Fibroblast of mammary gland (primary cell): ENCODE results near the gene EXOC3L4.

Source experiments
- DNase-seq: peaks from one replicate; pipeline ENCODE4 v3.0.0-alpha.2; 2010; ENCODE audit warnings: low read depth
- H3K4me3 ChIP-seq: 2 replicates; pipeline ENCODE4 v1.5.1; 2011; ENCODE audit warnings: low read depth, mild to moderate bottlenecking, low read length, moderate library complexity; ENCODE audit not compliant: control insufficient read depth
- TF ChIP-seq, protein P1 (sequence below): conservative IDR thresholded peaks from 2 replicates; pipeline ENCODE4 v1.5.1; 2011; ENCODE audit warnings: low read depth, low read length, inconsistent platforms; ENCODE audit not compliant: control insufficient read depth, insufficient read depth

Gene EXOC3L4

GRCh38 chr14:103099081-103099732, 4.7 kb downstream of the EXOC3L4 start:
- TF ChIP-seq, protein P1, sequence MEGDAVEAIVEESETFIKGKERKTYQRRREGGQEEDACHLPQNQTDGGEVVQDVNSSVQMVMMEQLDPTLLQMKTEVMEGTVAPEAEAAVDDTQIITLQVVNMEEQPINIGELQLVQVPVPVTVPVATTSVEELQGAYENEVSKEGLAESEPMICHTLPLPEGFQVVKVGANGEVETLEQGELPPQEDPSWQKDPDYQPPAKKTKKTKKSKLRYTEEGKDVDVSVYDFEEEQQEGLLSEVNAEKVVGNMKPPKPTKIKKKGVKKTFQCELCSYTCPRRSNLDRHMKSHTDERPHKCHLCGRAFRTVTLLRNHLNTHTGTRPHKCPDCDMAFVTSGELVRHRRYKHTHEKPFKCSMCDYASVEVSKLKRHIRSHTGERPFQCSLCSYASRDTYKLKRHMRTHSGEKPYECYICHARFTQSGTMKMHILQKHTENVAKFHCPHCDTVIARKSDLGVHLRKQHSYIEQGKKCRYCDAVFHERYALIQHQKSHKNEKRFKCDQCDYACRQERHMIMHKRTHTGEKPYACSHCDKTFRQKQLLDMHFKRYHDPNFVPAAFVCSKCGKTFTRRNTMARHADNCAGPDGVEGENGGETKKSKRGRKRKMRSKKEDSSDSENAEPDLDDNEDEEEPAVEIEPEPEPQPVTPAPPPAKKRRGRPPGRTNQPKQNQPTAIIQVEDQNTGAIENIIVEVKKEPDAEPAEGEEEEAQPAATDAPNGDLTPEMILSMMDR, result no peak
- H3K4me3 ChIP-seq, result no peak overlapping the region
- no peak for DNase-seq

DNA sequence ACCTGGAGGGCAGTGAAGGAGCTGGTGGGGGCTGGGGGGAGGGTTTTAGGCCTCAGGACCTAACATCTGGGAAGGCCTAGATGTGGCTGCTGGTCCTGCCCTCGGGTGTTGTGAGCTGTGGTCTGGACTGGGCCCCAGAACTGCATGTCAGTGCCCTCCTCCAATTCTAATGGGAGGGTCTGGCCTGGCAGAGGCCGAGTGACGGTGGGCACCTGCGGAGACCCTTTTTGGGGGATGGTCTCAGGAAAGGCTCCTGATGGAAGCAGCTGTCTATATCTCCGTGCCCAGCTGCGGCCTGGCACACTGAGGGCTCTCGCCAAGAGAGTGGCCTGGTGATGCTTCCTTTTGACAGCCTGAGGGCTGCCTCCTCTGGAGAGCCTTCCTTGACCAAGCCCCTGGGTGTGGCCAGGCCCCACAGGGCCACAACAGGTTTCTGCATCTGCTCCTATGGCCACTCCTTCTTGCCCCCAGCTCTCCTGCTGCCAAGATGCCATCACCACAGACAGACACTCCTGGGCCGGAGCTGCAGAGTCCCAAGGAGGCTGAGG, 5.3 kb downstream of the EXOC3L4 start:
- TF ChIP-seq, protein P1, result no peak
- DNase-seq, result no peak
- H3K4me3 ChIP-seq, result no peak overlapping the region

DNA sequence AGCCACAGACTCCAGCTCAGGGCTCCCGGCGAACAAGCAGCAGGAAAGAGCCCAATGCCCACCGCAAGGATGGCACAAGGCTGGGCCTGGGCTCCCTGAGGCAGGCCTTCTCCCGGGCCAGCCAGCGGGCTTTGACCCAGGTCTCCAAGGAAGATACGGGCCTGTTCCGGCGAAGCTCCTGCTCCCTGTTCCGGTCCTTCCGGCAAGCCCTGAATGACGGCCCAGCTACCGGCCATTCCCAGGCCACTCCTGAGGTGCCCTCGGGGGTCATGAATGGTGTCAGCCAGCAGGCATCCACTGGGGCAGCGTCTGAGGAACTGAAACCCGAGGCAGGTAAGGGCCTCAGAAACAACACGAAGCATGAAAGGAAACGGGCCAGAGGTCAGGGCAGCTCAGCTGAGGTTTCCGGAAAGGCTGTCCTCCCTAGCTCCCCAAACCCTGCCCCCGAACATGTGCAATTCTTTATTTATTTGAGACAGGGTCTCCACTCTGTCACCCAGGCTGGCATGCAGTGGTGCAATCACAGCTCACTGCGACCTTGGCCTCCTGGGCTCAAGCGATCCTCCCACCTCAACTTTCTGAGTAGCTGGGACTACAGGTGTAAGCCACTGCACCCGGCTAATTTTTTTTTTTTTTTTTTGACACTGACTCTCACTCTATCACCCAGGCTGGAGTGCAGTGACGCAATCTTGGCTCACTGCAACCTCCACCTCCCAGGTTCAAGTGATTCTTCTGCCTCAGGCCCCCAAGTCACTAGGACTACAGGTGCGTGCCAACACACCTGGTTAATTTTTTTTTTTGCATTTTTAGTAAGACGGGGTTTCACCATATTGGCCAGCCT, 6.0 kb downstream of the EXOC3L4 start:
- TF ChIP-seq, protein P1, result no peak
- H3K4me3 ChIP-seq, result no peak overlapping the region
- DNase-seq, result no peak

DNA sequence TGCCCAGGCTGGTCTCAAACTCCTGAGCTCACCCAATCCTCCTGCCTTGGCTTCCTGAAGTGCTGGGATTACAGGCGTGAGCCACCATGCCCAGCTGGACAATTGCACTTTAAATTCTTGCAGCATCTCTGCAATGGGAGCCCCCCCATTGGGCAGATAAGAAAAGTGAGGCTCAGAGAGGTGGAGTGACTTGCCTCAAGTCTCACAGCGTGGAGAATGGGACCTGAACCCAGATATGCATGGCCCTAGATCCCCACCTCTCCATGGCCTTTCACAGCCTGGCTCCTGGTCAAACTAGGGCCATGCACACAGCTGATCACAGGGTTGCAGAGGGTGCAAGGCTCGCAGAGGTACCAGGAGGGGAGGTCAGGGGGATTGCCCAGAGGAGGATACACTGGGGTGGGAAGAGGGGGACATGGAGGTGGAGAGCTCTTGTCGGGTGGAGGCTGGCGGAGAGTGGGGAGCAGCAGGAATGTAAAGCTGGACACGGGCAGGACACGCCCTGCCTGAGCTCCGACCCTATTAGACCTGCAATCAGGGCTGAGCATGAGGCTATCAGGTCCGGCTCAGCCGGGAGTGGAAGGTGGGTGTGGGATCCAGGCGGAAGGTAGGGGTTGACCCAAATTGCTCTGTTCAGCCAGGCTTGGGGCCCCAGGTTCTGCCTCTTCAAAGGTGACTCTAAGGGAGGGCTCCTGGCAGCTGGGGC, 6.9 kb downstream of the EXOC3L4 start:
- no peak overlapping the region for H3K4me3 ChIP-seq
- no peak for DNase-seq
- TF ChIP-seq, protein P1, result no peak

GRCh38 chr14:103101963-103102688, 7.6 kb downstream of the EXOC3L4 start:
- TF ChIP-seq, protein P1, result no peak
- no peak overlapping the region for H3K4me3 ChIP-seq
- DNase-seq, result no peak

- no peak for DNase-seq
- H3K4me3 ChIP-seq, result no peak overlapping the region
- TF ChIP-seq, protein P1, result no peak
Measured at GRCh38 chr14:103102689-103103260, 8.2 kb downstream of the EXOC3L4 start.
